DOHH2 (cell line): ENCODE measurements around the gene TMEM156.

ENCODE experiments used
- H3F3A ChIP-seq: fragments of 200-600 bp; sonication (generic), shearing (Covaris generic); 2 replicates; pipeline ENCODE4 v1.6.0; 2016; ENCODE audit warnings: antibody characterized with exemption, mild to moderate bottlenecking; ENCODE audit not compliant: control insufficient read depth, insufficient read depth
- H3K27ac ChIP-seq: fragments of 200-600 bp; sonication (generic); 2 replicates; pipeline ENCODE4 v1.5.1; 2014; ENCODE audit warnings: low read depth, mild to moderate bottlenecking, low read length, moderate library complexity
- H3K27me3 ChIP-seq: fragments of 200-600 bp; sonication (generic); 2 replicates; pipeline ENCODE4 v1.6.1; 2014; ENCODE audit warnings: mild to moderate bottlenecking, low read length, mixed read lengths; ENCODE audit not compliant: control insufficient read depth
- H3K36me3 ChIP-seq: fragments of 200-600 bp; sonication (generic); 2 replicates; pipeline ENCODE4 v1.6.1; 2014; ENCODE audit warnings: mild to moderate bottlenecking, low read length, moderate library complexity, mixed read lengths; ENCODE audit not compliant: control insufficient read depth
- H3K4me1 ChIP-seq: fragments of 200-600 bp; sonication (generic); 2 replicates; pipeline ENCODE4 v1.6.1; 2014; ENCODE audit warnings: mild to moderate bottlenecking, low read length, mixed read lengths; ENCODE audit not compliant: control insufficient read depth
- H3K4me2 ChIP-seq: fragments of 200-600 bp; sonication (generic); 2 replicates; pipeline ENCODE4 v1.6.0; 2014; ENCODE audit warnings: mild to moderate bottlenecking, low read length, moderate library complexity
- H3K4me3 ChIP-seq: fragments of 200-600 bp; sonication (generic); 2 replicates; pipeline ENCODE4 v1.5.1; 2014; ENCODE audit warnings: mild to moderate bottlenecking, low read length, mixed read lengths
- H3K79me2 ChIP-seq: fragments of 200-600 bp; sonication (generic); 2 replicates; pipeline ENCODE4 v1.6.1; 2014; ENCODE audit warnings: mild to moderate bottlenecking, low read length, mixed read lengths; ENCODE audit not compliant: control insufficient read depth
- H3K9me2 ChIP-seq: fragments of 200-600 bp; sonication (generic); replicated peaks from 2 replicates; pipeline ENCODE4 v1.6.1; 2014; ENCODE audit warnings: mild to moderate bottlenecking, low read length, mixed read lengths; ENCODE audit not compliant: control insufficient read depth
- H3K9me3 ChIP-seq: fragments of 200-600 bp; sonication (generic); 2 replicates; pipeline ENCODE4 v1.6.1; 2014; ENCODE audit warnings: antibody characterized with exemption, low read length, mixed read lengths; ENCODE audit not compliant: control insufficient read depth, insufficient read depth
- H4K20me1 ChIP-seq: fragments of 200-600 bp; sonication (generic); 2 replicates; pipeline ENCODE4 v1.6.0; 2014; ENCODE audit warnings: low read depth, mild to moderate bottlenecking, antibody characterized with exemption, low read length, moderate library complexity; ENCODE audit not compliant: control insufficient read depth, insufficient read depth
- EZH2phosphoT487 ChIP-seq: fragments of 200-600 bp; sonication (generic); IDR thresholded peaks from 2 replicates; pipeline ENCODE4 v1.6.1; 2017; ENCODE audit warnings: borderline replicate concordance, mild to moderate bottlenecking, antibody characterized with exemption, low read length, moderate library complexity, mixed read lengths
- TF ChIP-seq, protein P1 (sequence below): fragments of 200-600 bp; sonication (generic); IDR thresholded peaks from one replicate; pipeline ENCODE4 v1.5.1; 2014; ENCODE audit warnings: antibody characterized with exemption, mild to moderate bottlenecking, low read depth, low read length; ENCODE audit not compliant: poor library complexity, severe bottlenecking

TMEM156 gene

DNA sequence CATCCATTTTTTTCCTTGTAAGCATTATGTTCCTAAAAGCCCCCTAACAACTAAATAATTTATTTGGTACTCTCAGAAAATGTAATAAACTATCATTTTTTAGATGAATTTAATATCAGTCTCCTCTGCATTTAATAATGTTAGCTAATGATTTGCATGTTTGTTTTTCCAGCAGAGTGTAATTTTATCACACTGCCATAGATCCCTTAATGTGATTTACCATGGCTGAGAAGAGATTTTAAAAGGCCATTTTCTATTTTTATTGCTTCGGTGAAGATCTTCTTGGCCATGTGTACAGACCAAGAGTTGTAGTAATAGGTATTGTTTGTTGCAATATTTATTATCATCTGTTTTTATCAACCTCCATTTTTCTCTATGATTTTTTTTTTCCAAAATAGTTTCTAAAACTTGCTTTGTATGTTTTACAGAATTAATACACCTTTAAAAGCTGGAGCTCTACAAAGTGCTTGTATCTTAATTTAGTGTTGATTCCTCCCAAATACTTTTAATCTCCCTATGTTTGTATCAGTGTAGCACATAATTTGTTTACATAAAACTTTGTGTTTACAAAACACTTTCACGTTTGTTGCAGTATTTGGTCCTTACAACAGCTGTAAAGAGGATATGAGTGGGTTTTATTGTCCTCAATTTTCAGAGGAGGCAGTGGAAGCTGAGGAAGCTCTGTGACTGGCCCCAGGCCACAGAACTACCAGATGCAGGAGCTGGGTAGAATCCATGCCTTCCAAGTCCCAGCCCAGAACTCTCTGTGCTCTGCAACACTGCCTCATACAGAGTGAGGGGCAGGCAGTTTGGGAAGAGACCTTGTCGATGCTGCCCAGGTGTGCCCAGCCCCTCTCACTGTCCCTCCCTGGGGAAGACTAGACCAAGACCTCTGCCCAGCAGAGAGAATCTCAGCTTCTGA lies 106.5 kb downstream of the TMEM156 start:
- Histone ChIP-seq H3K27ac (no peak overlapping the region), H3K4me1 (no peaks in the 10 kb centered on the region), H3K27me3 (no peaks in the 10 kb centered on the region; the same call in 1 of the 2 replicates), H3K9me2 (no peaks in the 10 kb centered on the region), H3K36me3 (no peaks in the 10 kb centered on the region), H3K9me3 (no peaks in the 10 kb centered on the region), H3K4me3 (no peak overlapping the region), H3K4me2 (no peak overlapping the region), H3K79me2 (no peaks in the 10 kb centered on the region), H3F3A (no peaks in the 10 kb centered on the region), H4K20me1 (no peaks in the 10 kb centered on the region)
- no peak for TF ChIP-seq EZH2phosphoT487
- TF ChIP-seq, protein P1, sequence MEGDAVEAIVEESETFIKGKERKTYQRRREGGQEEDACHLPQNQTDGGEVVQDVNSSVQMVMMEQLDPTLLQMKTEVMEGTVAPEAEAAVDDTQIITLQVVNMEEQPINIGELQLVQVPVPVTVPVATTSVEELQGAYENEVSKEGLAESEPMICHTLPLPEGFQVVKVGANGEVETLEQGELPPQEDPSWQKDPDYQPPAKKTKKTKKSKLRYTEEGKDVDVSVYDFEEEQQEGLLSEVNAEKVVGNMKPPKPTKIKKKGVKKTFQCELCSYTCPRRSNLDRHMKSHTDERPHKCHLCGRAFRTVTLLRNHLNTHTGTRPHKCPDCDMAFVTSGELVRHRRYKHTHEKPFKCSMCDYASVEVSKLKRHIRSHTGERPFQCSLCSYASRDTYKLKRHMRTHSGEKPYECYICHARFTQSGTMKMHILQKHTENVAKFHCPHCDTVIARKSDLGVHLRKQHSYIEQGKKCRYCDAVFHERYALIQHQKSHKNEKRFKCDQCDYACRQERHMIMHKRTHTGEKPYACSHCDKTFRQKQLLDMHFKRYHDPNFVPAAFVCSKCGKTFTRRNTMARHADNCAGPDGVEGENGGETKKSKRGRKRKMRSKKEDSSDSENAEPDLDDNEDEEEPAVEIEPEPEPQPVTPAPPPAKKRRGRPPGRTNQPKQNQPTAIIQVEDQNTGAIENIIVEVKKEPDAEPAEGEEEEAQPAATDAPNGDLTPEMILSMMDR: no peak

DNA sequence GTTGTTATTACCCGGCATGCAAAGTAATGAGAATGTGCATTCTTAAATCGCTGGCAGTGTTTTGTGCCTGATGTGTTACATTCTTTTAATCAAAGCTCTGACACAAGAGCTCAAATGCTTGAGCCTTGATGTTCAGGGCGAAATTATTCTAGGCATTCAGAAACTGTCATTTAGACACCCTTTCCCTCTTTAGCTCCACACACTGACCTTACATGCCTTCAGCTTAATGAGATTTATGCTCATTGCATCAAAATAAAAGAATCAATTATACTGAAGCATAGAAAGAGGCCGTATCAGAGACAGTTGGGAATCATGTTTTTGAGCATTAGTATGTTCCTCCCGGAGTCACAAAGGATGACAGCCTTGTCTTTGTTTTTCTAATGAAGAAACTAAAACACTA lies 107.9 kb downstream of the TMEM156 start:
- Histone ChIP-seq H3K4me3 (no peak overlapping the region), H3K9me2 (no peaks in the 10 kb centered on the region), H3K27me3 (no peaks in the 10 kb centered on the region; the same call in 1 of the 2 replicates), H3K27ac (no peak overlapping the region), H3K9me3 (no peaks in the 10 kb centered on the region), H3K79me2 (no peaks in the 10 kb centered on the region), H3K36me3 (no peaks in the 10 kb centered on the region), H4K20me1 (no peaks in the 10 kb centered on the region), H3K4me1 (no peaks in the 10 kb centered on the region), H3K4me2 (no peak overlapping the region), H3F3A (no peaks in the 10 kb centered on the region)
- no peak for TF ChIP-seq EZH2phosphoT487
- TF ChIP-seq, protein P1: no peak

DNA sequence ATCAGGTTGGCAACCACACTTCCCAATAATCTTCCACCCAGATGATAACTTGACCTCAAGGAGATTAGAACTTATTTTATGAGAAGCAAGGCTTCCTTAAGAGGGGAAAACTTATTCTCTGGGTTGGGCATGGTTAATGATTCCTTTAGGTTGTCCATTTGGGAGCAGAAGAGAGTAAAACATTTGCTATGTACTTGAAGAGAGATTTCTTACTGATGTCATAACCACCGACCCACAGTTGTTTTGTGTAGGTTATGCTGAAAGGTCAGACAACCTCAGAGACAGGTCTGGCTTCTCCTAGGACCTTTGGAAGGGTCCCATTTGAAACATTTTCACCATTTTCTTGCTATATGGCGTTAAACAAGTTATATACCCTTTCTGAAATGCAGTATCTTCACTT lies 108.5 kb downstream of the TMEM156 start:
- Histone ChIP-seq H3K79me2 (no peaks in the 10 kb centered on the region), H3K27me3 (no peaks in the 10 kb centered on the region; the same call in 1 of the 2 replicates), H3K4me1 (no peaks in the 10 kb centered on the region), H3F3A (no peaks in the 10 kb centered on the region), H3K4me3 (no peak overlapping the region), H3K9me3 (no peaks in the 10 kb centered on the region), H4K20me1 (no peaks in the 10 kb centered on the region), H3K9me2 (no peaks in the 10 kb centered on the region), H3K4me2 (no peak overlapping the region), H3K27ac (no peak overlapping the region), H3K36me3 (no peaks in the 10 kb centered on the region)
- TF ChIP-seq EZH2phosphoT487: no peak
- TF ChIP-seq, protein P1: no peak
